Prostate gland (tissue), 2 donors: ENCODE results near the gene GFER.

Source experiments
- CTCF ChIP-seq, 4 experiments: fragments of 200-600 bp in 2 of 4; fragments of 450-650 bp in 2 of 4; sonication (generic) in 2 of 4; IDR thresholded peaks; 1 replicate in 3 of 4; 2 replicates in 1 of 4; pipeline ENCODE4 v1.5.1; 2016 to 2019; ENCODE audit warnings: antibody characterized with exemption in 4 of 4, mild to moderate bottlenecking in 2 of 4, moderate library complexity in 2 of 4
- POLR2A ChIP-seq: fragments of 450-650 bp; IDR thresholded peaks from one replicate; pipeline ENCODE4 v1.6.1; 2016; ENCODE audit warnings: antibody characterized with exemption, mild to moderate bottlenecking
- POLR2AphosphoS5 ChIP-seq: sonication (generic); formaldehyde crosslinking; IDR thresholded peaks from one replicate; pipeline ENCODE4 v1.6.1; 2017; ENCODE audit warnings: antibody characterized with exemption

- TF ChIP-seq CTCF (IDR thresholded peaks at IDR 0.05), result no peak
- TF ChIP-seq POLR2AphosphoS5, result no peak
- no peak for TF ChIP-seq POLR2A
Observed at GRCh38 chr16:2029350-2029749, 45.4 kb downstream of the GFER start.
